Inferior parietal cortex (tissue), 1 donor: ENCODE measurements around the gene PDE11A.
"Not testable (repeated sequence)": the region's sequence is repeated elsewhere in the genome, so short reads cannot be mapped to it uniquely, and the experiment has no call there.

Experiments used
- DNase-seq: peaks from one replicate; pipeline ENCODE4 v3.0.0-alpha.2; 2016; ENCODE audit errors: extremely low spot score

PDE11A gene

DNA sequence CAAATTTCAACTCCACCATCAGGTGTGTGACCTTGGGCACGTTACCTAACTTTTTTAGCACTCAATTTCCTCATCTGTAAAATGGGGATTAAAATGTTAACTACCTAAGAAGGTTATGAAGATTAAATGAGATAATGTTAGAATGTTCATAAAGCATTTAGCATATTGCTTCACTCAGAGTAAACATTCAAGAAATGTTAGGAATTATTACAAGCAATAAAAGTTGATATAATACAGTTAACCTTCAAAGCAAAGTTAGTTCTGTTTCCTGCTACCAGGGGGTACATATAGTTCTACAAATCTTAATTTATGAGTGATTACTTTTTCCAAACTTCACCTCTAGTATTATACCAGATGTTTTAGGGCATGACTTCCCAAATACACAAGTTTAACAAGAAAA is 254.2 kb downstream of the PDE11A start:
- DNase-seq, result no peak

DNA sequence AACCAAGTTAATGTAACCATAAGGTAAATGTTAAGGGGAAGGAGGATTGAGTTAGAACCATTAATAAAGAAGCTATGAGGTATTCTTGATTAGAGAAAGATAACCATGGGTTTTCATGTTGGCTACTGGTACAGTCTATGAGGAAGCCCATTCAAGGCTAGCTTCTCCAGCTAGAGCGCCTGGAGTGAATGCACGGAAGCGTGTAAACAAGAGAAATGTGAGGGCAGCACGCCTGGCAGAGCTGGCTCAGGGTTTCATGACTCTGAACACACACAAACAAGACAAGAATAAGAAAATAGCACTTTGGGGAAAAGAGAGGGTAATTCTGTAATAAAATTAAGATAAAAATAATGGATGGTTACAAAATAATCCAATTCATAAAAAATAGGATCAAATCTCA is 255.3 kb downstream of the PDE11A start:
- DNase-seq, result no peak

DNA sequence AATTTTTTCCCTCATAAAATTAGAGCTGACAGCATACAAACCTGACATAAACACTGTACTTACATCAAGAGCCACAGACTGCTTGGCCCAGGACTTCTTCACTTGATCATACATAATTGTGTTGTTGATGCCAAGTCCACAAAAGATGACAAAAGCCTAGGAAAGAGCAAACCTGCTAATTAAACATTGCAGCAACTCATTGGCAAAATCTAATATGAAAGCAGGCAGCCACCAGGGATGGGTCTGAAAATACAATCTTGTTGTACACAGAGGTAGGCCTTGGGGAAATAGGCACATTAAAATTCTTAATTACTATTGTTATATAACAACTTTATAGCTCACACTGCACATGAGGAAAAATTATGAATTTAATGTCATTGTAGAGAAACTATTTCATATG is 255.8 kb downstream of the PDE11A start:
- DNase-seq, result no peak

DNA sequence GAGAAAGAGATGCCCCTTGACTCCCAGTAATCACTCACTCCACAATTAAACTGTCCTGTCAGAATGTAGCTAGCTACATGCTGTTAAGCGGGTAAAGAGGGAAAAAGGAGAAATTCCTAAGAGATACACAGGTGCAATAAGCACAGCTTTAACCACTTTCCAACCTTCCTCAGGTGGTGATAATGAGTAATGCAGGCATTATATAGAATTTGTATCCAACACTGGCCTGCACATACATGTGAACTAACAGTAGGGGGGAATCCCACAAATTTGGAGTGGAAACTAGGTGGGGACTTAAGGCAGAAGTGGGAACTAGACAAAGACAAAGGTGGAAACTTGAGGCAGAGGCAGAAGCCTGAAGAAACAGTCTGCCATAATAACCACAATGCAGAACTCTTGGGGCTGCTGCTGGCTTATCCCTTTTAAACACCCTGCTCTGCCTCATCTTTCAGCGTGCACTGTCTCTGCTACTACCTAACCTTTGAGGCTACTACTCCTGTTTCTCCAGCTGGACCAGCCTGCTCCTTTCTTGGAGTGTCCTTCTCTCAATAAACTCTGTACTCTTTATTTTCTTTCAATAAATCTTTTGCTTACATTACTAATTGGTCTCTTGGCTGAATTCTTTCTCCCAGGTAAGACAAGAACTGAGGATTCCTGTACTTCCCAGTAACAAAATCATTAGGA is 259.7 kb downstream of the PDE11A start:
- DNase-seq, result no peak

DNA sequence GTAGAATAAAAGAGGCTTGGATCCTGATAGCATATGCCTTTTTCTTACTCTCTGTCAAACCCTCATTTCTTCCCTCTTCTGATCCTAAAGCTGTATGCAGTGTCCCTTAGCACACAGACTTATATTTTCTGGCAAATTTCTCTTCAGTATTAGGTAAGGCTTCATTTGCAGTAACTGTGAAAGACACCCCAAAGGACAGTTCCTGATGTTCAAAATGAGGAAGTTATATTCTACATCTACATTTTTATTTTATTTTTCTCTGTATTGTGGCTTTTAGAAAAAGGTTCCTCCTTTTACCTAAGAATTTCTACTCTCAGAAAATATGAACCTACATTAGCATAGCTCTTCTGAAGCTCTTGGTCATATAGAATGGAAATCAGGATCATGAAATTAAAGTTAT is 261.7 kb downstream of the PDE11A start:
- DNase-seq, result no peak

DNA sequence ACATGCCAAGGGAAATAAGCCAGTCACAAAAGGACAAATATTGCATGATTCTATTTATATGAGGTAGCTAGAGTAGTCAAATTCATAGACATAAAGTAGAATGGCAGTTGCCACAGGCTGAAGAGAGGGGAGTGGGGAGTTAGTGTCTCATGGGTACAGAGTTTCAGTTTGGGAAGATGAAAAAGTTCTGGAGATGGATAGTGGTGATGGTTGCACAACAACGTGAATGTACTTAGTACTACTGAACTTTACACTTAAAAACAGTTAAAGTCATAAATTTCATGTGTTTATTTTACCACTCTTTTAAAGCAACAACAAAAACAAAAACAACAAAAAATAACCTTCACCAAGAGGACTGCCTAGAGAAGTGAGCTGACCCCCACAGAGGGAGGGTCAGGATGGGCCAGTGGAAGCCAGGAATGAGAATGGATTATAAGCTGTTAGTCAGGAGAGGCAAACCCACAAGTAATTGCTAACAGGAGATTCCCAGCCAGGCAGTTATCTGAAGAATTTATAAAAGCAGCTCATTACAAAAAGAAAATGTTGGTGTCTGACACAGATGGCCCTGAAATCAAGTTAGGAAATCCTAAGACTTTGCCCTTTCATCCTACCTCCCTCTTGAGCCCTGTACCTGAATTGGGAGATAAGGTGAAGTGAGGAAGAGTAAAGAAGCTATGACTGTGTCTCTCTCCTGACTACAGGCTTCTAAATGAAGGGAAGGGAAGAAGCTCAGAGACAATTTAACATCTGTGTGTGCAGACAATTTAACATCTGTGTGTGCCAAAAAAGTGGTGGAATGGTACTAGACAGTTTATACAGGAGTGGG is 263.4 kb downstream of the PDE11A start:
- DNase-seq, result no peak

DNA sequence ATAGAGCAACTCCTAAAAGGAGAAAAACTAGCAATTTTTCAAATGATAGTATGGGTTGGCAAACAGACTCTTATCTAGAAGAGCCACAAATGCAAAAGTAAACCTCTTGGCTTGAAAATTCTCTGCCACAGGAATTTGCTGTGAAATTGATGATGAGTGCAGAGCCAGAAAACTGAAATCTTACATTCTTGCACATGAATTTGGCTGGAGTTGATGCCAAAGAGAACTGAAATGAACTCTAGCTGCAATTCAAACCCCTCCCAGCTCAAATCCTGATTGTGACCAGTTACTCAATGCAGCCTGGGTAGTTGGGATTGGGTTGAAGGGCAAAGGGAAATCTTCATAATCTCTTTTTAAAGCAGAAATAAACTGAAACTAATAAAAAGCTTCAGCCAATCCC is 266.6 kb downstream of the PDE11A start:
- no peak for DNase-seq

DNA sequence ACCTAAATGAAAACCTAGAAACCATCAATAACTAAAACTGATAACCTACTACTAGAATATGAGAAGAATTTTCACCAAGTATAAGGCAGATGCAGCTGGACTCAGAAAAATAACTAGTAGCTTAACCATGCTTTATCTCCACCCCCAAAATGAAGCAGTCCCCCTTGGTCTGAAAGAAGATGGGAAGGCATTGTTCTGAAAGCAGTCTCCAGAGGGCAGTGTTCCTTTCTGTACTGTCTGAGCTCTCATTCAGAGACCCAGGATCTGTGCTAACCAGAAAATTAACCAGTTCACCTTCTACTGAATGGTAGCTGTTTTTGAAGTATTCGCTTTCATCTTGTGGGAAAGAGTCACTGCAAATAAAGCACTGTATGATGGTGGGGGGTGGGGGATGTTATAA is 273.0 kb downstream of the PDE11A start:
- DNase-seq, result no peak

DNA sequence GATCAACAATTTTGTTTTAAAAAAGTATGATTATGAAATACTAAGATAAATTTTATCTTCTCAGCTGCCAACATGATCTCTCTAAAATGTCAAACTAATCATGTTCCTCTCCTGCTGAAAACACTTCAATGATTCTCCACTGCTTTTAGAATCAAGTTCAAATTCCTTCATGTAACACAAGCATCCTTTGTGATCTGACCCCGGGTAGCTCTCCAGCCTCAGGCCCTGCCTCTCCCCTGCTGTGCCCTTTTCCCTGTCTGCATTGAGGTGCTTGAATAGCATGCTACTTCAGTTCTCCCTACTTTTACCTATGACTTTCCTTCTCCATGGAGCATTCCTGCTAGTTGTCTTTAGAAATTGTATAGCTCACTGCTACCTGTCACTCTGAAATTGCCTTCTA is 274.8 kb downstream of the PDE11A start:
- no peak for DNase-seq

DNA sequence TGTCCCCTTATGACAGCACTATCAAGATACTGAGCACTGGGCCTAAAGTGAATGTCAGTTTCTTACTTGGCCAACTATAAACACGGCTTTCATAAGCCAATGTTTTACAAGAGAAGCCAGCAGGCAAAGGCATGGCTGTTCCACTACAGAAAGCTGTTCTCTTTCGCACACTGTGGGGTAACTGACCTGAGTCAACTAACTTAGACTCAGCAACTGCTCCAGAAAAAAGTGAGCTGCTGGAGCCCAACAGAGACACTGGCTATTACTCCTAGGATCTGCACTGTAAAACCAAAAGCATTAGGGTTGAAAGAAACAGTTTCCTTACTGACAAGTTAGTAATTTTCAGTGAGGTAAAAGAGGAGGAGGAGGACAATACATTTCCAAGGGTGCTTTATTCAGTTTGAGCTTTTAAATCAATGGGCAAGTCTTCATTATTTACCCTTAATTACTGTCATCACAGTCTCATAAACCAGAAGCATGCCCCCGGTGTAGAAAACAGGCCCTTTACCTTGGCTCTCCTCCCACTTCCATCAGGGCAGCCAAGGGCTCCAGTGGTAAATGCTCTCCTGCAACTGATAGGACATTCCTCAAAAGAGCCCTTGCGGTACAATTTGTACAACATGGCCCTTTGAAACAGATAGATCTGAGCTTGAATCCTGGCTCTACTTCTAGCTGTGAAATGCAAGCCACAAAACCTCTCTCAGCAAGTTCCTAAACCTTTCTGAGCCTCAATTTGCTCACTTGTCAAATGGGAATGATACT is 275.7 kb downstream of the PDE11A start:
- no peak for DNase-seq

DNA sequence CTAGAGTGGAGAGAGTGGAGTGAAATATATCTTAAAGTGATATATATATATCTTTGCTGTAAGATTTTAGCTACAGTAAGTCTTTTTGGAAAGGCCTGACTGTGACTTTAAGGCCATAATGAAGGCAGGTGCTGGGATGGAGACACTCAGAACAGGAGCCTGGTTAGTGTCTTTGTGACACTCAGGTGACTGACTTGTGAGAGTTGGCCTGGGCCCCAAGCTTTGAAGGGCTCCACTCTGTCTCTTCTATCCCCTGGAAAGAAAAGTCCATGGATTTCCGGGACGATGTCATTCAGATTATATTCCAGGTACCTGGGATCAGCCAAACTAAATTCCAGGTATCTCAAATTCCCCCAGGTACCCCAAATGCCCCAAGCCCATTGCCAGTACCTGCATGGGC is 276.6 kb downstream of the PDE11A start:
- DNase-seq, result no peak

DNA sequence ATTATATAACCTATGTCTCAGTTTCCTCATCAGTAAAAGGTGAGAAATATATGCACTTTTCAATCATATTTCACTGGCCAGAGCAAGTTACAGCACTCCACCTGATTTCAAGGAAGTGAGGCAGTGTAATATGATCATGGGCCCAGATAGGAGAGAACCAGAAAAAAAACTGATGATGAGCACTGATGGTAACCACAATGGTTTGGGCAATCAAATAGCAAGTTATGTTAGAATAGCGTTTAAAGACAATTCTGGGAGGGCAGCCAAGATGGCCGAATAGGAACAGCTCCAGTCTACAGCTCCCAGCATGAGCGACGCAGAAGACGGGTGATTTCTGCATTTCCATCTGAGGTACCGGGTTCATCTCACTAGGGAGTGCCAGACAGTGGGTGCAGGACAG is 287.4 kb downstream of the PDE11A start:
- not testable (repeated sequence) for DNase-seq

DNA sequence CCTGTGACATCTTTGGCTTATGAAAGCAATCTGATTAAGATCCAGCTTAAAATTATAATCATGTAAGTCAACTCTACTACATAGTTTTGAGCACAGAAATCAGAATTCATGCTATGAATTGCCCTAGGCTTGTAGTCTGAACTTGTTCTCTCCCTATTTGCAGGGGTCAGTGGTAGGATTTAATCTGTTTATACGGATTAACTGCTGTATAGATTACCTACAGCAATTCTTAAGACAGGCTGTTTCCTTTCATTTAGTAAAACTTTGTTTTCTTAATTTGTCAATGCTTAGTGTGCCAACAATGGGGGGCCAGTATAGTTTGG is 287.9 kb downstream of the PDE11A start:
- no peak for DNase-seq

DNA sequence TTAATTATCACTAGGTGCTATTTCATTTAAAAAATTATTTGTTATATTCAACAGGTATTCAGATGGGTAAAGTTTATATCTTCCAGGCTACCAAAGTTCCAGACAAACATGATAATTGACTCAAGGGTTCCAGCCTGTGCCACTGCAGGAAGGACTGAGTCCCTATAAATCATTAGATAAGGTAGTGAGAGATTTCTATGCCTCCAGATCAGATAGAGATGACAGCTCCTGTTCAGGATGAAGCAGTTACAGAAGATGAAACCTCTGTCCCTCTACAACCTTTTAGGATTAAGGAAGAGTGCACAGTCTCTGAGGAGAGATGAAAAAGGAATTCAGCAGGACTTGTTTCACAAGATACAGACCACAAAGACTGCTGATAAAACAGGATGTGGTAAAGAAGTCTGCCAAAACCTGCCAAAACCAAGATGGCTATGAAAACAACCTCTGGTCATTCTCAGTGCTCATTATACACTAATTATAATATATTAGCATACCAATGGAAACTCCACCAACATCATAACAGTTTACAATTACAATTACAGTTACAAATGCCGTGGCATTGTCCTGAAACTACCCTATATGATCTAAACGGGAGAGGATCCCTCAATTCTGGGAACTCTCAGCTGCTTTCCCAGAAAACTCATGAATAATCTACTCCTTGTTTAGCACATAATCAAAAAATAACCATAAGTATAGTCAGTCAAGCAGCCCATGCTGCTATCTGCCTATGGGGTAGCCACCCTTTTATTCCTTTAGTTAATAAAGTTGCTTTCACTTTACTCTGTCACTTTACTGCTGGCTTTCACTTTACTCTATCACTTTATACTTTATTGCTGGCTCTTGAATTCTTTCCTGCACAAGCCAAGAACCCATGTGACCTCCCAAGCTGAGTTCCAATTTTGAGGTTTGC is 288.5 kb downstream of the PDE11A start:
- DNase-seq, result no peak

DNA sequence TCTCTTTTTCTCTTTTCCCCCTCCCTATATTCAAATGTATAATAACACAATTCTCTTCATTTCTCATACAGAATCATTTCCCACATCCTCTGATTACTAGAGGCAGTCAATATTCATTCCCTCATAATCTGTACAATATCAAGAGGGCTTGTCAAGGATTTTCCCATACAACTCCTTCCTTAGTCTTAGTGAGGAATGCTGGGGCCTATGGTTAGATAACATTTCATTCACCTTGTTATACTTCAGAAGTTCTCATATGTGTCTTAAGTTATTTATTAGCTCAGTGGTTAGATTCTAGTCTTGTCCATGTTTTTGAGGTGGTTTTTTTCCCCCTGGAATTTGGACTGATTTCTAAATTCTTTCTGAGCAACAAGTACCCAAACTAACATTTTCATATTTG is 289.5 kb downstream of the PDE11A start:
- no peak for DNase-seq

DNA sequence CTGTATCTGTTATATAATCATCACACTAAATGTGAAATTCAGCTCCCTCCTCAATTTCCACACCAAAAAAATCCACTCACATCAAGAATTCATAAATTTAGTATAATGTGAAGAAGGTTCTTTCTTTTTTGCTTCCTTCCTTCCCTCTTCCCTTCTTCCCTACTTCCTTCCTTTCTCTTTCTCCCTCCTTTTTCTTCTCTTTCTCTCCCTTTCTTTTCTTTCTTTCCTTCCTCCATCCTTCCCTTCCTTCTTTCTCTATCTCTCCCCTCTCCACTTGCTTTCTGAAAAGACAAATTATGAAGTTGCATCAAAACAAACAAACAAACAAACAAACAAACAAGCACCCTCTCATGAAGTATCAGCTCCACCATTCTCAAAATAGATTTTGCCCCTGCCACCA is 290.0 kb downstream of the PDE11A start:
- DNase-seq, result no peak

DNA sequence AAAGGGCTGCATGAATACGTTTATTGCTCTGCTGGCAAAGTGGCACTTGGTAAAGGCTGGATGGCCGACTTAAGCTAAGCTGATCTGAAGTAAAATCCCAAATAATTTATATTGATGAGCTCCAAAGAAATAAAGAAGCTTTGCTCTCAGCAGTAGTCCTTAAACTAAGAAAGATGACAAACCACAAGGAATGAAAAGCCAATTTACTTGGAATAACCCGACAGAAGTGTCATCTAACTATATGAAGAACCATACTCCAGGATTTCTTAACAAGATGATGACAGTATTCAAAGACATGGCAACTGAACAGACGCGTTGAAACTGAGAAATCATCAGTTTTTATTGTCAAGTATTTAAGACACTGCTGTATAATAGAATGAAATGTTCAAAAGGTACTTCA is 294.1 kb downstream of the PDE11A start:
- no peak for DNase-seq

DNA sequence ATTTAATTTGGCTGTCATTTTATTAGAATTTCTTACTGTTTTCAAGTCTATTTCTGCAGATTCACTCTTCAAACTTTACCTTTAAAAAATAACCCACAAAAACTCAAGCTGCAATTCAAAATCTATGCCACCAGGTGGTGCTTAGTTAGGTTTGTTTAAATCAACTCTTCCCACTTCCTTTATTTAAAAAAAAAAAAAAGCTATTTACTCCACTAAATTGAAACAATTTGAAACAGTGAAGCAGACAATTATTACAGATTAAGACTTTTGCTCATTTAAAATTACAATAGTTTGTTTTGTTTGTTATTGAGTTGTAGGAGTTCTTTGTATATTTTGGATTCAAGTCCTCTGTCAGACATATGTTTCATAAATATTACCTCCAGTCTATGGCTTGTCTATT is 300.0 kb downstream of the PDE11A start:
- peak; percentile 32 for DNase-seq

DNA sequence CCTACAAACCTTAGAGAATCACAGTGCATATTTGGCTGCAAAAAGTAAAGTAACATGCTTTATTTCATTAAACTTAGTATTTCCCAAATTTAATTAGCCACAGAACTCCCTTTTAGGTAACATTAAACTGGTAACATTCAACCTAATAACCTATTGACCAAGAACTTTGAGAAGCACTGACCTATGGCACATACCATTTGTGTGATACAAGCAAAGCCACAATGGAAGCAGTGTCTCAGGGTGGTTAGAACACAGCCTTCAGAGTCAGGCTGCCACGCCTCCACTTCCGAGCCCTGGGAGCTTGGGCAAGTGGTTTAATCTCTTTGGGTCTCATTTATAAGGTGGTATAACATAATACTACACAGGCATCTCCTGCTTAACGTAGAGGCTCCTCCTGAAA is 301.4 kb downstream of the PDE11A start:
- DNase-seq, result no peak

DNA sequence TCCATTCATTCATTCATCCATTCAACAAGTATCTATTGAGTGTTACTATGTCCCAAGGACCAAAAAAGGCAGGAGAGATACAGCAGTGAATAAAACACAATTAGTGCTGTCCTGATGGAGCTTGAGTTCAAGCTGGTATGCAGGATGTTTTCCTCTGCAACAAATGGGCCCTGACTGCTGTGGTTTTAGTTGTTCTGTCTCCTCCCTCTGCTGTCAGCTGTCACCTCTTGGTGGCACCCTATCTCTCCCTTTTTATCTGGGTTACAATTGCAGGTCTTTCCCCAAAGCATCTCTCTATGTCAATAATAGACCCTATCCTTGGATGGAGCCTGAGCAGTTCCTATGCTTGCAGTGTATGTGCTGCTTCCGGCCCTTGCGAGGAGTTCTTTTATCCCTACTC is 304.8 kb downstream of the PDE11A start:
- DNase-seq, result no peak

DNA sequence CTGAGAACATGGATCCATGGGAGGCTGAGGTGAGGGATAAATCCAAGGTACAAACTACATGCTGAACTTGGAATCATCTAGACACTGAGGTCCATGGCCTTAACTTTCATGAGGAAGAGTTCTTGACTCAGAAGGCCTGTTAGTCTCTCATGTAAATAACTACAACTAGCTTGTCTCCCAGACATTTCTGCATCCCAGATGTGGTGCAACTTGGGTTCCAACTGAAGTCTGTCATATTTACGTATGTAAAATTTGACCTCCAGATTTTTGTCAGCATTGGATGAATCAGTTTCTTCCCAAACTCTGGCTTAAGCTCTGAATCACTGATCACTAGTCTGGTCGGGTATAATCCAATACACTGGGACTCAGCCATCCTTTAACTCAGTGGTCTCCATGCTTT is 306.9 kb downstream of the PDE11A start:
- no peak for DNase-seq
